Measurements from ENCODE around the gene HMCN2.
"Not testable (repeated sequence)": the region's sequence is repeated elsewhere in the genome, so short reads cannot be mapped to it uniquely, and the experiment has no call there.

Gene HMCN2

GRCh38 chr9:130423272-130423671, 157.7 kb downstream of the HMCN2 start:
- DNase-seq = no peak

GRCh38 chr9:130424595-130425454, 159.3 kb downstream of the HMCN2 start:
- DNase-seq = no peak

- no peak for DNase-seq
Observed at GRCh38 chr9:130425741-130426466, 160.3 kb downstream of the HMCN2 start.

GRCh38 chr9:130426467-130426773, 160.9 kb downstream of the HMCN2 start:
- no peak for DNase-seq

GRCh38 chr9:130426883-130427282, 161.3 kb downstream of the HMCN2 start:
- DNase-seq = peak; percentile 58

GRCh38 chr9:130427326-130427725, 161.8 kb downstream of the HMCN2 start:
- no peak for DNase-seq

GRCh38 chr9:130428086-130428665, 162.6 kb downstream of the HMCN2 start:
- no peak for DNase-seq

- DNase-seq = no peak
Observed at GRCh38 chr9:130429381-130429780, 163.8 kb downstream of the HMCN2 start.

- no peak for DNase-seq
Observed at GRCh38 chr9:130429831-130430230, 164.3 kb downstream of the HMCN2 start.

- DNase-seq = no peak
Observed at GRCh38 chr9:130430232-130430631, 164.7 kb downstream of the HMCN2 start.

GRCh38 chr9:130430734-130431535, 165.4 kb downstream of the HMCN2 start:
- DNase-seq = no peak

- DNase-seq = no peak
Observed at GRCh38 chr9:130431536-130432303, 166.2 kb downstream of the HMCN2 start.

- DNase-seq = no peak
Observed at GRCh38 chr9:130432362-130432761, 166.8 kb downstream of the HMCN2 start.

- DNase-seq = no peak
Observed at GRCh38 chr9:130432796-130433167, 167.2 kb downstream of the HMCN2 start.

GRCh38 chr9:130433168-130433946, 167.8 kb downstream of the HMCN2 start:
- no peak for DNase-seq

GRCh38 chr9:130433947-130434262, 168.3 kb downstream of the HMCN2 start:
- DNase-seq = no peak

GRCh38 chr9:130434656-130435055, 169.1 kb downstream of the HMCN2 start:
- not testable (repeated sequence) for DNase-seq

- no peak for DNase-seq
Observed at GRCh38 chr9:130437011-130437789, 171.6 kb downstream of the HMCN2 start.

GRCh38 chr9:130438382-130438981, 172.9 kb downstream of the HMCN2 start:
- DNase-seq = no peak

- DNase-seq = no peak
Observed at GRCh38 chr9:130441031-130441430, 175.5 kb downstream of the HMCN2 start.

All from DMS153 (cell line).